Measurements from ENCODE around the gene BACE2.
"Not testable (repeated sequence)": the region's sequence is repeated elsewhere in the genome, so short reads cannot be mapped to it uniquely, and the experiment has no call there.

BACE2 gene

GRCh38 chr21:41217671-41218385 lies 49.9 kb downstream of the BACE2 start:
- no peak for DNase-seq

GRCh38 chr21:41219498-41220207 lies 51.7 kb downstream of the BACE2 start:
- DNase-seq: no peak

GRCh38 chr21:41220208-41220733 lies 52.3 kb downstream of the BACE2 start:
- no peak for DNase-seq

- no peak for DNase-seq
Observed at GRCh38 chr21:41222247-41223068, 54.5 kb downstream of the BACE2 start.

- DNase-seq: no peak
Observed at GRCh38 chr21:41226853-41227252, 58.9 kb downstream of the BACE2 start.

GRCh38 chr21:41227357-41228005 lies 59.5 kb downstream of the BACE2 start:
- DNase-seq: no peak

- DNase-seq: no peak
Observed at GRCh38 chr21:41228006-41228370, 60.0 kb downstream of the BACE2 start.

GRCh38 chr21:41228492-41228891 lies 60.5 kb downstream of the BACE2 start:
- peak; percentile 19 for DNase-seq

- no peak for DNase-seq
Observed at GRCh38 chr21:41228958-41229357, 61.0 kb downstream of the BACE2 start.

GRCh38 chr21:41229509-41230248 lies 61.7 kb downstream of the BACE2 start:
- no peak for DNase-seq

- DNase-seq: no peak
Observed at GRCh38 chr21:41230497-41230896, 62.5 kb downstream of the BACE2 start.

GRCh38 chr21:41231060-41231459 lies 63.1 kb downstream of the BACE2 start:
- DNase-seq: no peak

GRCh38 chr21:41232013-41232412 lies 64.1 kb downstream of the BACE2 start:
- no peak for DNase-seq

- DNase-seq: no peak
Observed at GRCh38 chr21:41233916-41234315, 66.0 kb downstream of the BACE2 start.

GRCh38 chr21:41234569-41234968 lies 66.6 kb downstream of the BACE2 start:
- no peak for DNase-seq

GRCh38 chr21:41235201-41235600 lies 67.2 kb downstream of the BACE2 start:
- no peak for DNase-seq

GRCh38 chr21:41236352-41236973 lies 68.5 kb downstream of the BACE2 start:
- DNase-seq: no peak

GRCh38 chr21:41238081-41238796 lies 70.3 kb downstream of the BACE2 start:
- DNase-seq: not testable (repeated sequence)

- DNase-seq: no peak
Observed at GRCh38 chr21:41240040-41240439, 72.1 kb downstream of the BACE2 start.

- DNase-seq: no peak
Observed at GRCh38 chr21:41241341-41241740, 73.4 kb downstream of the BACE2 start.

GRCh38 chr21:41242238-41242829 lies 74.4 kb downstream of the BACE2 start:
- DNase-seq: no peak
